Mucosa of stomach (tissue), 1 donor: ENCODE data around the gene SMYD5.

Source experiments
- H3K27me3 ChIP-seq: one replicate; pipeline ENCODE4 v1.7.0; 2013; ENCODE audit warnings: mild to moderate bottlenecking, low read length; ENCODE audit not compliant: control insufficient read depth, insufficient read depth
- H3K36me3 ChIP-seq: one replicate; pipeline ENCODE4 v1.7.0; 2013; ENCODE audit warnings: low read length; ENCODE audit not compliant: control insufficient read depth, insufficient read depth
- H3K4me1 ChIP-seq: one replicate; pipeline ENCODE4 v1.7.0; 2013; ENCODE audit warnings: mild to moderate bottlenecking, low read length; ENCODE audit not compliant: control insufficient read depth, insufficient read depth
- H3K4me3 ChIP-seq: one replicate; pipeline ENCODE4 v1.7.0; 2013; ENCODE audit warnings: low read length
- H3K9ac ChIP-seq: one replicate; pipeline ENCODE4 v1.7.0; 2013; ENCODE audit warnings: mild to moderate bottlenecking, low read length, moderate library complexity
- H3K9me3 ChIP-seq: one replicate; pipeline ENCODE4 v1.7.0; 2013; ENCODE audit warnings: mild to moderate bottlenecking, low read length, moderate library complexity; ENCODE audit not compliant: control insufficient read depth
- donor health status: Pancreatic carcinoma.

Gene SMYD5

GRCh38 chr2:73233154-73233931 is 19.3 kb downstream of the SMYD5 start, which contains the start of gene PRADC1:
PRADC1 (minus strand) TSS chr2:73233239; CDS start chr2:73233160, 79 bp downstream.
- Histone ChIP-seq H3K36me3 (peaks cover 4% of the 10 kb centered on the region), H3K9me3 (no peaks in the 10 kb centered on the region), H3K27me3 (no peaks in the 10 kb centered on the region), H3K4me3 (peak within 1 kb of the TSS; percentile 79), H3K4me1 (peaks cover 15% of the 10 kb centered on the region), H3K9ac (peak within 1 kb of the TSS; percentile 88)

DNA sequence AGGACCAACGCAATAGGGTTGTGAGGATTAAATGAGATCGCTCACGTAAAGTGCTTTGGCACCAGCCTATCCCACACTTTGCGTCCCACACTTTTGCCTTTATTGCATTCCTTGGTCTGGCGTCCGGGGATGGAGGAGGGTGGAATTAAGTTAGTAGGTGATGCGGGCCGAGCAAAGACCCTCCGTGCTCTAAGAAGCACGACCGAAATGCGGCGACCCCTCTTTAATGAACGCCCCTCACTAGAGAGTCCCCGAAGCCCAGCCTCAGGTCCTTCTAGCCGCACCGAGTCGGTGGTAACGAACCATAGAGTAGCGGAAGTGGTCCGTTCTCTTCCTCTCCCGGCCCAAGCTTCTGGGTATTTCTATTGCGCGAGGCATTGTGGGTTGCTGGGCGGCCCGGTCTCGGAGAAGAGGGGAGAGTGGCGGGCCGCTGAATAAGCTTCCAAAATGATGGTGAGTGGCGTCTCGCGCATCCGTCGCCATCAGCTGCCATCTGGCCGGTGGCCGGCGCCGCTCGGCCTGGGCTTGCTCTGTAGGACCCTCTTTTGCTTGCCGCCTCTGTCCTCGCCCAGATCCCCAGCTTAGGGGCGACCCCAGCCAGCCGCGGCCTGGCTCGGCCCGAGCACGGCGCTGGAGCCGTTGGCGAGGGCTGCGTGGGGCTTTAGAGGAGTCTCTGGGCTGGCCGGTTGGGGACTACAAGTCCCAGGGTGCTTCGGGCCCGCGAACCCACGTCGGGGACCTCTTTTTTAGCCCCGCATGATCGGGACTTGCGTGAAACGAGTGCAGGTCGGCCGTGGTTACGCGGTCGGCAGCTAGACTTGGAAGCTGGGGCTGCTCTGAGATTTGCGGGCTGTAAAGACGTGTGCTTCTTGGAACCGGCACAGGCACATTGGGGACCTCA is 20.1 kb downstream of the SMYD5 start, which contains the start of gene CCT7:
Gene CCT7 (plus strand): TSS at position 377 of the 901 bp plus-strand sequence. CDS start 71 bp downstream, at position 448.
- Histone ChIP-seq H3K9ac (peak within 1 kb of the TSS; percentile 88), H3K9me3 (no peaks in the 10 kb centered on the region), H3K4me1 (peaks cover 15% of the 10 kb centered on the region), H3K36me3 (no peaks in the 10 kb centered on the region), H3K27me3 (no peaks in the 10 kb centered on the region), H3K4me3 (peak within 1 kb of the TSS; percentile 76)

- H3K27me3 ChIP-seq, result no peaks in the 10 kb centered on the region
- H3K4me1 ChIP-seq, result peaks cover 15% of the 10 kb centered on the region
- no peaks in the 10 kb centered on the region for H3K9me3 ChIP-seq
- H3K36me3 ChIP-seq, result no peaks in the 10 kb centered on the region
- H3K4me3 ChIP-seq, result peak overlapping the region; percentile 76
- H3K9ac ChIP-seq, result peak overlapping the region; percentile 88
These were observed 21.4 kb downstream of the SMYD5 start for GRCh38 chr2:73235315-73236028.

- Histone ChIP-seq H3K9me3 (no peaks in the 10 kb centered on the region), H3K9ac (no peak overlapping the region), H3K36me3 (no peaks in the 10 kb centered on the region), H3K27me3 (no peaks in the 10 kb centered on the region), H3K4me1 (peaks cover 15% of the 10 kb centered on the region), H3K4me3 (no peak overlapping the region)
These were observed 23.1 kb downstream of the SMYD5 start for GRCh38 chr2:73237168-73237567.

DNA sequence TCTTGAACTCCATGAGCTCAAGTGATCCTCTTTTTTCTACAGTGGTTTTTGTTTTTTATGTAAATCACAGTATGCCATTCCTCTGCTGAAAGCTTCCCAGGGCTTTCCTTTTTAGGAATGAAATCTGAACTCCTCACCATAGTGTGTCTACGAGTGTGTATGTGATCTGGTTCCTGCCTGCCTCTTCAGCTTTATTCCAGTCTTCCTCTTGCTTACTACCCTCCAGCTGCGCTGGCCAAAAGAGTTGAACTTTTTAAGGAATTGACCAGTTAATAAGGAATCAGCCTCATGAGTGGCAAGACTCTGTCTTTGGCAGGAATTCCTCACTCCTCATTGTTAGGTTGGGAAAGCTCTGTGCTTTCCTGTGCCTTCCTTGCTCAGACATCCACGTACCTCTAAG is 24.1 kb downstream of the SMYD5 start:
- H3K9ac ChIP-seq, result no peak overlapping the region
- peaks cover 10% of the 10 kb centered on the region for H3K4me1 ChIP-seq
- no peaks in the 10 kb centered on the region for H3K36me3 ChIP-seq
- H3K9me3 ChIP-seq, result no peaks in the 10 kb centered on the region
- no peak overlapping the region for H3K4me3 ChIP-seq
- no peaks in the 10 kb centered on the region for H3K27me3 ChIP-seq

DNA sequence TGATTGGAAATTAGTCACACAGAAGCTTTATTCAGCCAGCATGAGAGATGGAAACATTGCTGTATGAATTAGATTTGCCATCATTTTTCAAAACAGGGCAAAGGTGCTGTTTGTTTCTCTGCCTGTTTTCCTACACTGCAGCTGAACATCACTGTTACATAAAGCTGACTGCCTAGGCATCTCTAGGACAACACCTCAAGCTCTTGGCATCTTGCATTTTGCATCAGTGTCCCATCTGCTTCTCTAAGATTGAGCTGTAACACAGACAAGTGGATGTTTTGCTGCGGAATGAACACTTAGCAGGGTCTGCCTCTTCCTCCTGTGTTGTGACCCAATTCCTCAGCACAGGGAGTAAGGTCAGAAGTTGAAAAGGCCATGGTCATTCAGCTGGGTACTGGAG is 24.9 kb downstream of the SMYD5 start:
- H3K36me3 ChIP-seq, result no peaks in the 10 kb centered on the region
- no peaks in the 10 kb centered on the region for H3K27me3 ChIP-seq
- peaks cover 10% of the 10 kb centered on the region for H3K4me1 ChIP-seq
- H3K4me3 ChIP-seq, result no peak overlapping the region
- H3K9me3 ChIP-seq, result no peaks in the 10 kb centered on the region
- no peak overlapping the region for H3K9ac ChIP-seq

GRCh38 chr2:73239776-73240175 is 25.7 kb downstream of the SMYD5 start:
- H3K36me3 ChIP-seq, result peaks cover 4% of the 10 kb centered on the region
- H3K27me3 ChIP-seq, result no peaks in the 10 kb centered on the region
- H3K9ac ChIP-seq, result no peak overlapping the region
- H3K4me3 ChIP-seq, result no peak overlapping the region
- H3K4me1 ChIP-seq, result peaks cover 8% of the 10 kb centered on the region
- no peaks in the 10 kb centered on the region for H3K9me3 ChIP-seq

DNA sequence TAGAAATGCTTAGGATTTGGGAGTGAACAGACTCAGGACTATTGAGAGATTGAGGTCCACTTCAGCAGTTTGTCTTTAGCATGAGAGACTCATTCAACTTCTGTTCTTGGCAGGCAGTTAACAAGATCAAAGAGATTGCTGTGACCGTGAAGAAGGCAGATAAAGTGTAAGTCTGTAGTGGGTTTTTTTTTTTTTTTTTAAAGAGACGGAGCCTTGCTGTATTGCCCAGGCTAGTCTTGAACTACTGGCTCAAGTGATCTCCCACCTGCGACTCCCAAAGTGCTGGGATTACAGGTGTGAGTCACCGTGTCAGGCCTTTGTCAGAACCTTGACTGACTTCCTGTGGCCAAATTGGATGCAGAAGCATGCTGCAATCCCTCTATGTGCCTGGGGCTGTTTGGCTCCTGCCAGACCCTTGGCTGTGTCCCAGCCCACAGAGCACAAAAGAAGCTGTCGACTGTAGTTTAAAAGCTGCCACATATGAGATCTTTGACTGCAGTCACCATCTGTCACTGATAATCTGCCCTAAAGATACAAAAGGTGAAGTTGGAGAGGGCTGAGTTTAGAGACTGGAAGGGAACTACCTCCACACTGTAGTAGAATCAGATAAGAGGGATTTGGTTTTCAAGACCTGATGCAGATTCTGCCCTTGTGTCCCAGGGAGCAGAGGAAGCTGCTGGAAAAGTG is 30.0 kb downstream of the SMYD5 start:
- Histone ChIP-seq H3K9ac (no peak overlapping the region), H3K4me3 (no peak overlapping the region), H3K36me3 (peaks cover 10% of the 10 kb centered on the region), H3K27me3 (no peaks in the 10 kb centered on the region), H3K9me3 (no peaks in the 10 kb centered on the region), H3K4me1 (no peaks in the 10 kb centered on the region)

DNA sequence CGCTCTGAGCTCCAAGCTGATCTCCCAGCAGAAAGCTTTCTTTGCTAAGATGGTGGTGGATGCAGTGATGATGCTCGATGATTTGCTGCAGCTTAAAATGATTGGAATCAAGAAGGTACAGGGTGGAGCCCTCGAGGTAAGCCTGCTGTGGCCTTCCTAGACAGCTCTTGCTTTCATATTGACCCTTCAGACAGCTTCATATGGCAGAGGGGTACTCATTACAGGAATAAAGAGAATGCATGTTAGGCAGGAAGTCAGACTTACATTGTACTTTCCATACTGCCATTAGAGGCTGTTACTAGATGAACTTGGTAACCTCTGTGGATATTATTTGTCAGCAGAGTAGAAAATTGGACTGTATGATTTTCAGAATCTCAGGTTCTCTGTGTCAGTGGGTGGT is 30.5 kb downstream of the SMYD5 start:
- Histone ChIP-seq H3K4me1 (no peaks in the 10 kb centered on the region), H3K9ac (no peak overlapping the region), H3K4me3 (no peak overlapping the region), H3K36me3 (peaks cover 10% of the 10 kb centered on the region), H3K9me3 (no peaks in the 10 kb centered on the region), H3K27me3 (no peaks in the 10 kb centered on the region)

DNA sequence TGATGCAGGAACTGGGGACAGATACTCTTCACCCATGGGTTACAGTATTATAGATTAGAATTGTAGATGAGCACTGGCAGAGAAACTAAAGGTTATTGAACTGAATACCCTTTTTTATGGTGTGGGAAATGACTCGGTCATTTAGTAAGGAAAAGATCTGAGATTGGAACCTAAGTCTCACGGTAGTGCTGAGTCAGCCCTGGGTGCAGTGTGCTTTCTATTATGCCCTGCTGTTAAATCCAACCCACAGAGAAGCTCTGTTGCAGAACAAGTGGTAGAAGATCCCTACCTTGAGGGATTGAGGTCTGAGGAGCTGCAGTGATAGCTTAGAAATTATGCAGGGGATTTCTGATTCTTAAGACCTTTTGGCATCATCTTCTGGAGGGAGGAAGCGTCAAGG is 32.8 kb downstream of the SMYD5 start:
- no peaks in the 10 kb centered on the region for H3K9me3 ChIP-seq
- peaks cover 22% of the 10 kb centered on the region for H3K36me3 ChIP-seq
- H3K4me3 ChIP-seq, result no peak overlapping the region
- H3K9ac ChIP-seq, result no peak overlapping the region
- H3K27me3 ChIP-seq, result no peaks in the 10 kb centered on the region
- no peaks in the 10 kb centered on the region for H3K4me1 ChIP-seq

- Histone ChIP-seq H3K9ac (no peak overlapping the region), H3K4me1 (no peaks in the 10 kb centered on the region), H3K4me3 (no peak overlapping the region), H3K9me3 (no peaks in the 10 kb centered on the region), H3K36me3 (peaks cover 19% of the 10 kb centered on the region), H3K27me3 (no peaks in the 10 kb centered on the region)
These were observed 35.6 kb downstream of the SMYD5 start for GRCh38 chr2:73249636-73250035.
